Thymus (tissue), 11 donors: Measurements from ENCODE around the gene HOXC5. TPM values are rescaled to one million over a fixed set of nuclear protein-coding genes. Genes with fewer than 3 reads are reported as not detected.
A peak's percentile ranks its signal among the peaks of the same experiment; 100 is the strongest.

ENCODE experiments used
- DNase-seq, 9 donors: peaks; one replicate each; pipeline ENCODE4 v3.0.0-alpha.2; 2013; ENCODE audit warnings: low spot score in 9 of 9, low read depth in 6 of 9, missing footprints in 1 of 9
- H3K27ac ChIP-seq, 2 donors: one replicate each; pipeline ENCODE4 v1.5.1; 2013; ENCODE audit warnings: control low read depth in 1 of 2, low read depth in 1 of 2, low read length in 1 of 2, mild to moderate bottlenecking in 1 of 2, moderate library complexity in 1 of 2
- H3K27me3 ChIP-seq, 2 donors: one replicate each; pipeline ENCODE4 v1.5.1; 2013; ENCODE audit warnings: low read length in 1 of 2; ENCODE audit not compliant: control insufficient read depth in 2 of 2, insufficient read depth in 1 of 2
- H3K36me3 ChIP-seq, 2 donors: one replicate each; pipeline ENCODE4 v1.5.1; 2013; ENCODE audit warnings: low read length in 1 of 2, mild to moderate bottlenecking in 1 of 2, moderate library complexity in 1 of 2; ENCODE audit not compliant: control insufficient read depth in 2 of 2, insufficient read depth in 2 of 2
- H3K4me1 ChIP-seq, 2 donors: one replicate each; pipeline ENCODE4 v1.5.1; 2013; ENCODE audit warnings: low read length in 2 of 2; ENCODE audit not compliant: control insufficient read depth in 2 of 2, insufficient read depth in 2 of 2
- H3K4me3 ChIP-seq, 2 donors: one replicate each; pipeline ENCODE4 v1.5.1; 2013; ENCODE audit warnings: low read length in 2 of 2, control low read depth in 1 of 2, mild to moderate bottlenecking in 1 of 2
- H3K9me3 ChIP-seq, 2 donors: one replicate each; pipeline ENCODE4 v1.5.1; 2013; ENCODE audit warnings: low read length in 1 of 2, mild to moderate bottlenecking in 1 of 2; ENCODE audit not compliant: control insufficient read depth in 2 of 2, insufficient read depth in 1 of 2
- WGBS: extraction: QIAGEN DNeasy Blood & Tissue Kit; methylation state at CpG from one replicate; pipeline ENCODE4 v1.1.7; 2013; 5-methylcytosine and 5-hydroxymethylcytosine counted together
- polyA plus RNA-seq: library from polyadenylated mRNA; stranded (reverse); fragments of 200-250 nt; gene quantifications from one replicate; pipeline ENCODE4 v1.2.3, GENCODE V29; 2013
- total RNA-seq: library from RNA; stranded (reverse); fragments of 120-200 nt; gene quantifications from one replicate; pipeline ENCODE4 v1.2.4, GENCODE V29; 2013
- donor health status: healthy.

HOXC5 gene
- total and polyA plus RNA-seq, 2 donors, result 0.05 TPM; not detected in 1

DNA sequence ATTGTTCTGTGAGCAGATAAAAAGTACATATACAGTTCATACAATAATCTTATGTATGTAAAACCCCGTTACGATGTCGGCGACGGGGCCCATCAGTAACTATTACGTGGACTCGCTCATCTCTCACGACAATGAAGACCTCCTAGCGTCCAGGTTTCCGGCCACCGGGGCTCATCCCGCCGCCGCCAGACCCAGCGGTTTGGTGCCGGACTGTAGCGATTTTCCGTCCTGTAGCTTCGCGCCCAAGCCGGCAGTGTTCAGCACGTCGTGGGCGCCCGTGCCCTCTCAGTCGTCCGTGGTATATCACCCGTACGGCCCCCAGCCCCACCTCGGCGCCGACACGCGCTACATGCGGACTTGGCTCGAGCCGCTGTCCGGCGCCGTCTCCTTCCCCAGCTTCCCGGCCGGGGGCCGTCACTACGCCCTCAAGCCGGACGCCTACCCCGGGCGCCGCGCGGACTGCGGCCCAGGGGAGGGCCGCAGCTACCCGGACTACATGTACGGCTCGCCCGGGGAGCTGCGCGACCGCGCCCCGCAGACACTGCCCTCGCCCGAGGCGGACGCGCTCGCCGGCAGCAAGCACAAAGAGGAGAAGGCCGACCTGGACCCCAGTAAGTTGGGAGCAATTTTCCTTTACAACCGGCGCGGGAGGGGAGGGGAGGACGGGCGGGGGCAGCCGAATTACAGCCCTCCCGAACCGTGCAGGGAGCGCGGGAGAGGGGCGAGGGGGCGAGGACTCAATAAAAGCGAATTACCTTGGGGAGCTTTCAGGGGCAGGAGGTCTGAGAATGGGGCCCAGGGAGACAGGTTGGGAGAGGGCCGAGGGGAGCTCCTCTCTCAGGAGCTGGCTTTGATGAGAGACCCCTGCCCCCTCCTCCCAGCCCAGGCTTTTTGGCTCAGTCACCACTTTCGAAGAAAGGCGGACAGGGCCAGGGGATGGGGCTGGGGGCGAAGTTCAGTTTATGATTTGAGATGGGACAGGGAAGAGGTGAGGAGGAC is 32.4 kb upstream of the HOXC5 start, which contains the start of gene HOXC9:
Gene HOXC9 (plus strand): TSS at position 46 of the 999 bp plus-strand sequence. CDS start 28 bp downstream, at position 74.
- Histone ChIP-seq H3K4me3 (no peak within 1 kb of the TSS), H3K4me1 (peaks cover 0 to 6% of the 10 kb centered on the region in 2 donors), H3K27ac (peak within 1 kb of the TSS in 1 of 2 donors; percentile 26), H3K27me3 (peaks cover 81 to 100% of the 10 kb centered on the region in 2 donors), H3K9me3 (peaks cover 0 to 12% of the 10 kb centered on the region in 2 donors), H3K36me3 (no peaks in the 10 kb centered on the region)
- DNase-seq, result no peak
- 7% methylated on average over 87 of the region's 87 CpGs for WGBS

GRCh38 chr12:54001283-54002187 is 31.3 kb upstream of the HOXC5 start:
- peaks cover 0 to 7% of the 10 kb centered on the region in 2 donors for H3K9me3 ChIP-seq
- H3K27ac ChIP-seq, result no peak overlapping the region
- H3K4me1 ChIP-seq, result peaks cover 3 to 5% of the 10 kb centered on the region in 2 donors
- H3K27me3 ChIP-seq, result peaks cover 82 to 100% of the 10 kb centered on the region in 2 donors
- 27% methylated on average over 8 of the region's 8 CpGs for WGBS
- H3K4me3 ChIP-seq, result no peak overlapping the region
- no peak for DNase-seq
- H3K36me3 ChIP-seq, result no peaks in the 10 kb centered on the region

DNA sequence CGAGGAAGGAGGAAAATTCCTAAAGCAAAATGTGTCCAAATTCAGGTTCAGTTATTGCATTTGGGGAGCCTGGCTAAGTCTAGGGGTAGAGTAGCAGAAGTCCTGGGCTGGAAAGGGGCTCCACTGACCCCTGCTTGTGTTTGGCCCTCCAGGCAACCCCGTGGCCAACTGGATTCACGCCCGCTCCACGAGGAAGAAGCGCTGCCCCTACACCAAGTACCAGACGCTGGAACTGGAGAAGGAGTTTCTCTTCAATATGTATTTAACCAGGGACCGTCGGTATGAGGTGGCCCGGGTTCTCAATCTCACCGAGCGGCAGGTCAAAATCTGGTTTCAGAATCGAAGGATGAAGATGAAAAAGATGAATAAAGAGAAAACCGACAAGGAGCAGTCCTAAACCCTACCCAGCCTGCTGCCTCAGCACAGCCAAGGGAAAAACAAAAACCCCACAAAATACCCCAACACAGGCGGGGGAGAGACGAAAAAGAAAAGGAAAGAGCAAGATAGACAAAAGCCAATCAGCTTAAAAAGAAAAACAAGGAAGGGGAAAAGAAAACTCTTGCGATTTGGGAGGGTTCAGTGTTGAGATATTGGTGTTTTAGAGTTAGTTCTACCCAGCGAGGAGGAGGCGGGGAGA is 30.5 kb upstream of the HOXC5 start:
- Histone ChIP-seq H3K27me3 (peaks cover 82 to 100% of the 10 kb centered on the region in 2 donors), H3K27ac (no peak overlapping the region), H3K4me3 (no peak overlapping the region), H3K4me1 (peaks cover 3 to 6% of the 10 kb centered on the region in 2 donors), H3K36me3 (no peaks in the 10 kb centered on the region), H3K9me3 (peaks cover 0 to 2% of the 10 kb centered on the region in 2 donors)
- 25% methylated on average over 19 of the region's 19 CpGs for WGBS
- no peak for DNase-seq

DNA sequence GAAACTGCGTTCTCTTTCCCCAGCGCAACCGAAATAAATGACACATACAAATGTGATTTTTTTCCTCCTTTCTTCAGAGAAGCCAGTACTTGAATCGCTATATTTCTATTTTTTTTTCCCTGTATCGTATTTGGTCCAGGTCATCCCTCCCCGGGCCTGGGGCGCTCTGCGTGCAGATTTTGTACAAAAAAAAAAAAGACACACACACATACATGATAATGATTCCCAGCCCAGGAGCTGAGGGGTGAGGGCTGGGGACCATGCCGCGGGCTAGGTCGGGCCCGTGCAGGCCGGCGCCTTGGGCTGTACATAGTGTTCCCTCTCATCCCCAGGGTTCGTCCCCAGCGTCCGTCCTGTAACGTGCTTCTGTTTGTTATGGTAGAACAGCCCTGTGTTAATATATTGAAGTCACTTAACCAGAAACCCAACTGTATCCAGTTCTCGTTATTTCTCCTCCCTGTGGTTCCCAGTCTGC is 29.9 kb upstream of the HOXC5 start:
- no peak overlapping the region for H3K27ac ChIP-seq
- no peak overlapping the region for H3K4me3 ChIP-seq
- peaks cover 0 to 2% of the 10 kb centered on the region in 2 donors for H3K9me3 ChIP-seq
- DNase-seq, result no peak
- H3K4me1 ChIP-seq, result peaks cover 3 to 6% of the 10 kb centered on the region in 2 donors
- H3K36me3 ChIP-seq, result no peaks in the 10 kb centered on the region
- WGBS, result 36% methylated on average over 19 of the region's 19 CpGs
- peaks cover 83 to 100% of the 10 kb centered on the region in 2 donors for H3K27me3 ChIP-seq

DNA sequence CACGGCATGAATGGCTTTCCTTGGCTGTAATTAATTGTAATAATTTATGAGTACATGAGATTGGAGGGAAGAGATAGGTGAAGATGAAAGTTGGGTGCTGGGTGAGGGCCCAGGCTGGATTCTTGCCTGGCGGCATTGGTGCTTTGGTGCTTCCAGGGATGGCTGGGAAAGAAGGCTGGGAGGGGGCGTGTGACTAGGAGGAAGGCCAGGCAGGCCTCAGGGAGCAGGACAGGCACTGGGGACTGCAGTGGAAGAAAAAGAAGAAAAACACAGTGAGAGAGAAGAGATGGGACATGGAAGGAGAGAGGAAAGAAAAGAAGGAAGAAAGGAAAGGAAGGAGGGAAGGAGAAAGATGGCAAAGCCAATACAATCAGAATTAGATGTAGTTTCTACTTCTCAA is 29.2 kb upstream of the HOXC5 start:
- Histone ChIP-seq H3K4me3 (no peak overlapping the region), H3K27me3 (peaks cover 82 to 100% of the 10 kb centered on the region in 2 donors), H3K4me1 (peaks cover 3 to 6% of the 10 kb centered on the region in 2 donors), H3K9me3 (peaks cover 0 to 2% of the 10 kb centered on the region in 2 donors), H3K27ac (no peak overlapping the region), H3K36me3 (no peaks in the 10 kb centered on the region)
- DNase-seq, result no peak
- WGBS, result 59% methylated on average over 3 of the region's 3 CpGs

DNA sequence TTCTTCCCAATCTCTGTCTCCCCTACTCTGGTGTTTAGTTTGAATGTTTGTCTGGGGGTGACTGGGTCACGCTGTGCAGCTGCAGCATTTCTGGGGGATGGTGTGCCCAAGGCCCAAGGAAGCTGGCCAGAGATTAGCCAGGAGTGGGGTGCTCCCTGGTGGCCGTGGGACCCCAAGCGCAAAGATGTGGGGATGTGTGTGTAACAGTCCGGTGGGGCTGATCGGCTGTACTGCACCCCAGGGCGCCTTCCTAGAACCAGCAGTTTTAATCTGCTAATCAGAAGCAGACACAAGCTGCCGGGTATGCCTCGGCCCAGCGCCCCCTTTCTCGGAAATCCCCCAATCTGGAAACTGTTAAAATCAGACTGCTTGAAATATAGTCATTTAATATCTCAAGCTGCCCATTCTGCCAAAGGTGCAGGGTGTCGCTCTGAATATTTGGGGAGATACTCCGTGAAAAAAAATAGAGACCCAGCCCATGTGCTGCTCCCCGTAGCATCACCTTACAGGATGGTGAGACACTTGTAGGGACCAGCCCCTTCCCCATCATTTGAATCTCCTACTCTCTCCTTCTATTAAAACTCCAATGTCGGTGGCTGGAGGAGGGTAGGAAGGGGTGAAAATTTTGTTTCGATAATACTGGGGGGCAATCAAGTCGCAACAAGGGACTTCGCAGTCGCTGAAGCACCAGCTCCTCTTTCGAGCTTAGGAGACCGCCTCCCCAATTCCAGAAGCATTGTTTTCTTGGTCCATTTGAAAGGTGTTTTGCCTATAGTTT is 28.6 kb upstream of the HOXC5 start:
- peaks cover 0 to 2% of the 10 kb centered on the region in 2 donors for H3K9me3 ChIP-seq
- H3K27me3 ChIP-seq, result peaks cover 84 to 100% of the 10 kb centered on the region in 2 donors
- no peak overlapping the region for H3K4me3 ChIP-seq

DNA sequence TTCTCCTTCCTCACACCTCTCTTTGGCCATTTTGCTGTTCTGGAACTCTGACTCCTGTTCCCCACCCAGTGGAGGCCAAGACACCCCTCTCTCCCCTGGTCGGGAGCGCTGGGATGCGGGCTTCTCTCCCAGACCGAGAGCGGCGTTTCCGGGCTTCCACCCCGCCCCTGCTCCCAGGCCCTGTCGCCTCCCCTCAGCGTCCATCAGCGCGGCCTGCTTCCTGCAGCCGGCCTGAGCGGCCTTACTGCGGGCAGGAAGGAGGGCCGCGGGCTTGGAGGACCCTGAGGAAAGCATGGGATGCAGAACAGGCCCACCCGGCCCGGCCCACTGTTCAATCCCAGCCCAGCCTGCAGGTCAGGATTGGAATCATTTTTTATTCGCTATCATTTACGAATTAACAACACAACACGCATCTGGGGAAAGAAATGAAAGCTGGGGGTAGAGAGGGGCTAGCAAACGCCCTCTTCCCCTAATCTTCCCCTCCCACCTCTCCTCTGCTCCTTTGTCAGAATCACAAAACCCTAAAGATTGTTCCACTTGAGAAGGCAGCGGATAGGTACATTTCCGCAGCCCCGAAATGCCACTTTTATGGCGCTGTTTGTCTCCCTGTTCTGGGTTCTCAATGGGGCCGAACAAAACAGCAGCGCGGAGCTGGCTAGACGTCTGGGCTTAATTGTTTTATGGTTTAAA is 27.9 kb upstream of the HOXC5 start:
- Histone ChIP-seq H3K9me3 (peaks cover 0 to 2% of the 10 kb centered on the region in 2 donors), H3K4me3 (no peak overlapping the region), H3K27me3 (peaks cover 88 to 100% of the 10 kb centered on the region in 2 donors), H3K36me3 (no peaks in the 10 kb centered on the region), H3K27ac (no peak overlapping the region), H3K4me1 (peaks cover 3 to 6% of the 10 kb centered on the region in 2 donors)
- DNase-seq, result no peak
- 7% methylated on average over 31 of the region's 31 CpGs for WGBS

More for the DNA sequence above, 28.6 kb upstream of the HOXC5 start:
- 22% methylated on average over 20 of the region's 20 CpGs for WGBS
- H3K36me3 ChIP-seq, result no peaks in the 10 kb centered on the region
- peaks cover 3 to 6% of the 10 kb centered on the region in 2 donors for H3K4me1 ChIP-seq
- no peak overlapping the region for H3K27ac ChIP-seq
- no peak for DNase-seq
